ENCODE measurements around the gene CHSY1.

Gene CHSY1

GRCh38 chr15:101183226-101183930, 68.5 kb downstream of the CHSY1 start:
- H3K4me3 ChIP-seq (ENCODE audit: low read depth, low read length) = no peak overlapping the region
- no peak for TF ChIP-seq CTCF (IDR thresholded peaks at IDR 0.05; ENCODE audit: borderline replicate concordance, insufficient read depth, low read depth, low read length)

- H3K4me3 ChIP-seq (ENCODE audit: low read depth, low read length) = no peak overlapping the region
- no peak for TF ChIP-seq CTCF (IDR thresholded peaks at IDR 0.05; ENCODE audit: borderline replicate concordance, insufficient read depth, low read depth, low read length)
These were observed 69.6 kb downstream of the CHSY1 start for GRCh38 chr15:101182215-101182614.

GRCh38 chr15:101181349-101181748, 70.5 kb downstream of the CHSY1 start:
- TF ChIP-seq CTCF (IDR thresholded peaks at IDR 0.05; ENCODE audit: borderline replicate concordance, insufficient read depth, low read depth, low read length) = no peak
- no peak overlapping the region for H3K4me3 ChIP-seq (ENCODE audit: low read depth, low read length)

- no peak overlapping the region for H3K4me3 ChIP-seq (ENCODE audit: low read depth, low read length)
- TF ChIP-seq CTCF (IDR thresholded peaks at IDR 0.05; ENCODE audit: borderline replicate concordance, insufficient read depth, low read depth, low read length) = no peak
These were observed 71.1 kb downstream of the CHSY1 start for GRCh38 chr15:101180620-101181307.

- TF ChIP-seq CTCF (IDR thresholded peaks at IDR 0.05; ENCODE audit: borderline replicate concordance, insufficient read depth, low read depth, low read length) = no peak
- H3K4me3 ChIP-seq (ENCODE audit: low read depth, low read length) = no peak overlapping the region
These were observed 72.3 kb downstream of the CHSY1 start for GRCh38 chr15:101179341-101180153.

GRCh38 chr15:101178931-101179330, 72.9 kb downstream of the CHSY1 start:
- no peak overlapping the region for H3K4me3 ChIP-seq (ENCODE audit: low read depth, low read length)
- no peak for TF ChIP-seq CTCF (IDR thresholded peaks at IDR 0.05; ENCODE audit: borderline replicate concordance, insufficient read depth, low read depth, low read length)

Measured in GM12875 (cell line).